ENCODE measurements around the gene CDCA7L.

DNA sequence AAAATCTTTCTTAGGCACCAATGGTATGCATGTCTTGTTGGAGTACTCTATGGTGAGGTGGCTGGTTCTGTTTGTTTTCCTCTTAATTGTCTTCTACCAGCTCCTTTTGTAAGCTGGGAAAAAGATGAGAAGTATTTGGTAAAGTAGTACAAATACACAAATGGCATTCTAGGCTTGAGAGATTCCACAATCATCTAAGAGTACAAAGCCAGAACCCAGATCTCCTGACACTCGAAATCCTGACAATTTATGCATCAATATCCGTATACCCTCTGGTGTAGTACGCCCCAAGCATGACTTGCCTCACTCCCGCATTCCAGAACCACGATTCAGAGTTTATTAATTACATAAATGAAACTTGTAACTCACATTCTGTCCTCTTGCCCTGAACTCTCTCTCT, 43.5 kb downstream of the CDCA7L start:
- TF ChIP-seq CTCF (tag by site-specific recombination; IDR thresholded peaks at IDR 0.05) (no peak), ZNF157 (tag by site-specific recombination; IDR thresholded peaks at IDR 0.05) (no peak), ZNF354C (tag by site-specific recombination; IDR thresholded peaks at IDR 0.05; ENCODE audit: borderline replicate concordance, low read depth) (no peak), REST (tag by site-specific recombination; IDR thresholded peaks at IDR 0.05) (no peak), ZNF837 (tag by site-specific recombination; IDR thresholded peaks at IDR 0.05) (no peak), ZXDB (tag by site-specific recombination; IDR thresholded peaks at IDR 0.05) (no peak), ZNF274 (IDR thresholded peaks at IDR 0.05; ENCODE audit: low read length) (no peak), ZNF274 (tag by site-specific recombination; IDR thresholded peaks at IDR 0.05; ENCODE audit: borderline replicate concordance) (no peak), ZNF501 (tag by site-specific recombination; IDR thresholded peaks at IDR 0.05) (no peak), ZNF600 (tag by site-specific recombination; IDR thresholded peaks at IDR 0.05) (no peak)
- TF ChIP-seq, protein P1, sequence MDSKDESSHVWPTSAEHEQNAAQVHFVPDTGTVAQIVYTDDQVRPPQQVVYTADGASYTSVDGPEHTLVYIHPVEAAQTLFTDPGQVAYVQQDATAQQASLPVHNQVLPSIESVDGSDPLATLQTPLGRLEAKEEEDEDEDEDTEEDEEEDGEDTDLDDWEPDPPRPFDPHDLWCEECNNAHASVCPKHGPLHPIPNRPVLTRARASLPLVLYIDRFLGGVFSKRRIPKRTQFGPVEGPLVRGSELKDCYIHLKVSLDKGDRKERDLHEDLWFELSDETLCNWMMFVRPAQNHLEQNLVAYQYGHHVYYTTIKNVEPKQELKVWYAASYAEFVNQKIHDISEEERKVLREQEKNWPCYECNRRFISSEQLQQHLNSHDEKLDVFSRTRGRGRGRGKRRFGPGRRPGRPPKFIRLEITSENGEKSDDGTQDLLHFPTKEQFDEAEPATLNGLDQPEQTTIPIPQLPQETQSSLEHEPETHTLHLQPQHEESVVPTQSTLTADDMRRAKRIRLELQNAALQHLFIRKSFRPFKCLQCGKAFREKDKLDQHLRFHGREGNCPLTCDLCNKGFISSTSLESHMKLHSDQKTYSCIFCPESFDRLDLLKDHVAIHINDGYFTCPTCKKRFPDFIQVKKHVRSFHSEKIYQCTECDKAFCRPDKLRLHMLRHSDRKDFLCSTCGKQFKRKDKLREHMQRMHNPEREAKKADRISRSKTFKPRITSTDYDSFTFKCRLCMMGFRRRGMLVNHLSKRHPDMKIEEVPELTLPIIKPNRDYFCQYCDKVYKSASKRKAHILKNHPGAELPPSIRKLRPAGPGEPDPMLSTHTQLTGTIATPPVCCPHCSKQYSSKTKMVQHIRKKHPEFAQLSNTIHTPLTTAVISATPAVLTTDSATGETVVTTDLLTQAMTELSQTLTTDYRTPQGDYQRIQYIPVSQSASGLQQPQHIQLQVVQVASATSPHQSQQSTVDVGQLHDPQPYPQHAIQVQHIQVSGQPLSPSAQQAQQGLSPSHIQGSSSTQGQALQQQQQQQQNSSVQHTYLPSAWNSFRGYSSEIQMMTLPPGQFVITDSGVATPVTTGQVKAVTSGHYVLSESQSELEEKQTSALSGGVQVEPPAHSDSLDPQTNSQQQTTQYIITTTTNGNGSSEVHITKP (tag by site-specific recombination; IDR thresholded peaks at IDR 0.05), result no peak
